Hepatocyte (in vitro differentiated cells): ENCODE data around the gene ACY1.

Experiments
- EZH2 ChIP-seq: fragments of 200-600 bp; sonication (generic); IDR thresholded peaks from 2 replicates; pipeline ENCODE4 v1.6.1; 2016; ENCODE audit warnings: antibody characterized with exemption, mild to moderate bottlenecking, borderline replicate concordance
- EZH2phosphoT487 ChIP-seq: fragments of 200-600 bp; sonication (generic); IDR thresholded peaks from one replicate; pipeline ENCODE4 v1.6.1; 2018; ENCODE audit warnings: antibody characterized with exemption, mild to moderate bottlenecking, low read depth, moderate library complexity; ENCODE audit not compliant: unreplicated experiment, severe bottlenecking
- TF ChIP-seq, protein P1 (sequence below): fragments of 200-600 bp; sonication (generic); IDR thresholded peaks from 2 replicates; pipeline ENCODE4 v1.5.1; 2016; ENCODE audit warnings: antibody characterized with exemption, mild to moderate bottlenecking; ENCODE audit not compliant: poor library complexity

DNA sequence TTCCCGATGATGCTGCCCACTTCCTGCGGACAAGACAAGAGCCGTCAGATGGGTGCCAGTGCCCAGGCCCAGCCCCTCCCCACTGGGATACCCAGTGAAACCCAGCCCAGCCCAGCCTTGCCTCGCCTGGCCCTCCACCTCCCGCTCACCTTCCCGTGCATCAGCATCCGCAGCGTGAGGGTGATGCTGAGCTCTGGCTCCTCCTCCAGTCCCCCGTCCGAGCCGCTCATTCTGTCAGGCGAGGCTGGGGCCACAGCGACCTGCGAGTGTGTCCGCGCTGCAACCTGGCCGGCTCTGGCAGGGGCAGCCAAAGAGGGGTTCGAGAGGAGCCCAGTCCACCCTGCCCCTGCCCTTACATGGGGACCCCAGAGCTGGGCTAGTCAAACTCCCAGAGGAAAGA lies 22.3 kb upstream of the ACY1 start:
- TF ChIP-seq, protein P1, sequence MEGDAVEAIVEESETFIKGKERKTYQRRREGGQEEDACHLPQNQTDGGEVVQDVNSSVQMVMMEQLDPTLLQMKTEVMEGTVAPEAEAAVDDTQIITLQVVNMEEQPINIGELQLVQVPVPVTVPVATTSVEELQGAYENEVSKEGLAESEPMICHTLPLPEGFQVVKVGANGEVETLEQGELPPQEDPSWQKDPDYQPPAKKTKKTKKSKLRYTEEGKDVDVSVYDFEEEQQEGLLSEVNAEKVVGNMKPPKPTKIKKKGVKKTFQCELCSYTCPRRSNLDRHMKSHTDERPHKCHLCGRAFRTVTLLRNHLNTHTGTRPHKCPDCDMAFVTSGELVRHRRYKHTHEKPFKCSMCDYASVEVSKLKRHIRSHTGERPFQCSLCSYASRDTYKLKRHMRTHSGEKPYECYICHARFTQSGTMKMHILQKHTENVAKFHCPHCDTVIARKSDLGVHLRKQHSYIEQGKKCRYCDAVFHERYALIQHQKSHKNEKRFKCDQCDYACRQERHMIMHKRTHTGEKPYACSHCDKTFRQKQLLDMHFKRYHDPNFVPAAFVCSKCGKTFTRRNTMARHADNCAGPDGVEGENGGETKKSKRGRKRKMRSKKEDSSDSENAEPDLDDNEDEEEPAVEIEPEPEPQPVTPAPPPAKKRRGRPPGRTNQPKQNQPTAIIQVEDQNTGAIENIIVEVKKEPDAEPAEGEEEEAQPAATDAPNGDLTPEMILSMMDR, result no peak
- TF ChIP-seq EZH2 (no peak), EZH2phosphoT487 (no peak)
